Measurements from ENCODE around the gene ZNF518A. TPM values are rescaled to one million over a fixed set of nuclear protein-coding genes. Genes with fewer than 3 reads are reported as not detected.

ZNF518A gene
- total and polyA plus RNA-seq, 2 donors (not counting 3 experiments of a cell fraction or from before 2014, with no cell fraction given): 2.9 to 12.1 TPM

DNA sequence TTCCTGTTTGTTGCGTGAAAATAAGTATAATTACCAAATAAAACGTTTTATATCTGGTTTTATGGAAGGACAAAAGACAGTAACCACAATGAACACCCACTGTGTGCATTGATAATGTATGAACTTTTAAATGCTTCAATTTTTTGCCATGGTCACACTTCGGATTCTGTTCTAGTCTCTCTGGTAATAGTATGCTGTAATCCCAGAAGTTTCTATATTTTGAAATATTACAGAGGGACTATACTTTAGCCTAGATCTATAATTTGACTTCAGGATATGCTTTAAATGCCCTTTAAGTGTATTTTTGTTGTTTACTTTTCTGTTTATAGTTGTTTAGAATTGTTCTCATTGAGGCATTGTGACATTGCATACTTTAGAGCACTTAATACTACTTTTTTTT, 1.5 kb downstream of the ZNF518A start:
- intact Hi-C loops (cut with micrococcal nuclease): loop anchor here (5.0 kb wide), 1 partner anchor 224 kb away; the partner anchor contains the start of gene CC2D2B
- peak overlapping the region; percentile 94 for H3K4me2 ChIP-seq (ENCODE audit: insufficient read depth, low read length)
- peak overlapping the region in 1 of 3 experiments; percentile 96 for H3K4me3 ChIP-seq (replicated peaks in 1 of 3; ENCODE audit: insufficient read depth in 1 of 3, low read depth in 1 of 3, low read length in 3 of 3)
- H3K9ac ChIP-seq (replicated peaks; ENCODE audit: extremely low read depth, insufficient read depth, low read length): no peak overlapping the region
- no TSS peak for BruUV-seq (replicated peaks)
- no peaks in the 10 kb centered on the region for H3K9me3 ChIP-seq (replicated peaks; ENCODE audit: control insufficient read depth, insufficient read depth, low read length)
- ChIA-PET POLR2A (no interaction called here), CTCF (no interaction called here)
- no peaks in the 10 kb centered on the region for H3K36me3 ChIP-seq (ENCODE audit: control insufficient read depth in 2 of 2, extremely low read depth in 1 of 2, insufficient read depth in 2 of 2, low read length in 2 of 2)
- no peaks in the 10 kb centered on the region for H3K9me1 ChIP-seq (replicated peaks; ENCODE audit: control insufficient read depth, extremely low read depth, insufficient read depth, low read length)
- no peak for TF ChIP-seq GATA2 (IDR thresholded peaks at IDR 0.05; ENCODE audit: insufficient read depth, insufficient read length, low read depth, low read length)
- TF ChIP-seq POLR2AphosphoS5 (IDR thresholded peaks at IDR 0.05; ENCODE audit: insufficient read depth, low read depth, low read length): no peak
- TF ChIP-seq JUN (IDR thresholded peaks at IDR 0.05; ENCODE audit: borderline replicate concordance, insufficient read depth, insufficient read length, low read depth): no peak
- TF ChIP-seq, protein P1, sequence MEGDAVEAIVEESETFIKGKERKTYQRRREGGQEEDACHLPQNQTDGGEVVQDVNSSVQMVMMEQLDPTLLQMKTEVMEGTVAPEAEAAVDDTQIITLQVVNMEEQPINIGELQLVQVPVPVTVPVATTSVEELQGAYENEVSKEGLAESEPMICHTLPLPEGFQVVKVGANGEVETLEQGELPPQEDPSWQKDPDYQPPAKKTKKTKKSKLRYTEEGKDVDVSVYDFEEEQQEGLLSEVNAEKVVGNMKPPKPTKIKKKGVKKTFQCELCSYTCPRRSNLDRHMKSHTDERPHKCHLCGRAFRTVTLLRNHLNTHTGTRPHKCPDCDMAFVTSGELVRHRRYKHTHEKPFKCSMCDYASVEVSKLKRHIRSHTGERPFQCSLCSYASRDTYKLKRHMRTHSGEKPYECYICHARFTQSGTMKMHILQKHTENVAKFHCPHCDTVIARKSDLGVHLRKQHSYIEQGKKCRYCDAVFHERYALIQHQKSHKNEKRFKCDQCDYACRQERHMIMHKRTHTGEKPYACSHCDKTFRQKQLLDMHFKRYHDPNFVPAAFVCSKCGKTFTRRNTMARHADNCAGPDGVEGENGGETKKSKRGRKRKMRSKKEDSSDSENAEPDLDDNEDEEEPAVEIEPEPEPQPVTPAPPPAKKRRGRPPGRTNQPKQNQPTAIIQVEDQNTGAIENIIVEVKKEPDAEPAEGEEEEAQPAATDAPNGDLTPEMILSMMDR (IDR thresholded peaks at IDR 0.05; ENCODE audit: extremely low read depth in 1 of 2, insufficient read depth in 1 of 2, low read depth in 1 of 2, low read length in 2 of 2): no peak
- TF ChIP-seq, protein P2, sequence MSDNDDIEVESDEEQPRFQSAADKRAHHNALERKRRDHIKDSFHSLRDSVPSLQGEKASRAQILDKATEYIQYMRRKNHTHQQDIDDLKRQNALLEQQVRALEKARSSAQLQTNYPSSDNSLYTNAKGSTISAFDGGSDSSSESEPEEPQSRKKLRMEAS (IDR thresholded peaks at IDR 0.05; ENCODE audit: insufficient read depth, insufficient read length): no peak
- TF ChIP-seq MYC (IDR thresholded peaks at IDR 0.05; ENCODE audit: low read depth, low read length): no peak
- TF ChIP-seq FOS (IDR thresholded peaks at IDR 0.05; ENCODE audit: borderline replicate concordance, insufficient read depth, low read length): no peak
- TF ChIP-seq POLR2A (IDR thresholded peaks at IDR 0.05; ENCODE audit: low read depth, low read length): no peak
- TF ChIP-seq EZH2 (IDR thresholded peaks at IDR 0.05; ENCODE audit: borderline replicate concordance, low read depth, low read length, severe bottlenecking): no peak
- DNase-seq (ENCODE audit: low read depth, low spot score) (no peak), FAIRE-seq (no peak)
- no peaks in the 10 kb centered on the region for H3K27me3 ChIP-seq (ENCODE audit: control insufficient read depth in 2 of 2, insufficient read depth in 2 of 2, low read length in 2 of 2)
- no peaks in the 10 kb centered on the region for H3K79me2 ChIP-seq (ENCODE audit: control insufficient read depth, insufficient read depth, low read length)
- peaks cover 14% of the 10 kb centered on the region for H3K4me1 ChIP-seq (ENCODE audit: control insufficient read depth, extremely low read depth, insufficient read depth, low read length)
- no peaks in the 10 kb centered on the region for H4K20me1 ChIP-seq (replicated peaks; ENCODE audit: control insufficient read depth, extremely low read depth, insufficient read depth, low read length)
- H3K27ac ChIP-seq (ENCODE audit: insufficient read depth, low read depth, low read length): no peak overlapping the region
- no peak overlapping the region for H2AFZ ChIP-seq (ENCODE audit: low read depth, low read length)
- dilution Hi-C loops (cut with MboI; ENCODE audit: extremely low pct_ligation_motif_present, low sequenced_read_pairs): no loop called here

Data from endothelial cell of umbilical vein (primary cell).